ENCODE measurements around the gene THAP12.
"Not testable (repeated sequence)": the region's sequence is repeated elsewhere in the genome, so short reads cannot be mapped to it uniquely, and the experiment has no call there.

THAP12 gene

DNA sequence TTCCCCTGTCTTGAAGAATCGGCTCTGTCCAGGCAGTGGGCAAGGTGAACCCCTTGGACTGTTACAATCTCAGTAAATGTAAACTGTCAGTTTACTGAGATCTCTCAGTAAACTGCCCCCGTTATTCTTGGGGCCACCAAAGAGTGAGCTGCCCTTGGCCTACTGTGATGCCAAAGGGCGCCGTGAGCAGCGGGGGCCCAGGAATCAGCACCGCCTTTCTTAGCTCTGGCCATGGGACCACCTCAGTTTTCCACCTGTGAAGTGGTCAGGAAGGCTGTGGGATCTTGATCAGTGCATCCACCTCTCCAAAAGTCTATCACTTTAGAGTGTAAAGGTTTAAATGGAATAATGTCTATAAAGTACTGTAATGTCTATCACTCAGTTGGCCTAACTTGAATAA, 57.1 kb downstream of the THAP12 start:
- no peak for DNase-seq

DNA sequence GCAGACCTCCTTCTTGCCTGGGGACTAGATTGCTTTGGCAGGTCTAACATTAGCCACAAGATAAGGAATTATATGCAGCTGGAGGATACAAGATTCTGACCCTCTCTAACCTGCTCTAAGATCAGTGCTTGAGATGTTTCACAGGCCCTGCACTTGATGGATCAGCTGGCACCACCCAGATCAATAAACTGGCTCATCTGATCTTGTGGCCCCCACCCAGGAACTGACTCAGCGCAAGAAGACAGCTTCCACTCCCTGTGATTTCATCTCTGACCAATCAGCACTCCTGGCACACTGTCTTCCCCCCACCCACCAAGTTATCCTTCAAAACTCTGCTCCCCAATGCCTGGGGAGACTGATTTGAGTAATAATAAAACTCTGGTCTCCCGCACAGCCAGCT, 57.6 kb downstream of the THAP12 start:
- DNase-seq = not testable (repeated sequence)

DNA sequence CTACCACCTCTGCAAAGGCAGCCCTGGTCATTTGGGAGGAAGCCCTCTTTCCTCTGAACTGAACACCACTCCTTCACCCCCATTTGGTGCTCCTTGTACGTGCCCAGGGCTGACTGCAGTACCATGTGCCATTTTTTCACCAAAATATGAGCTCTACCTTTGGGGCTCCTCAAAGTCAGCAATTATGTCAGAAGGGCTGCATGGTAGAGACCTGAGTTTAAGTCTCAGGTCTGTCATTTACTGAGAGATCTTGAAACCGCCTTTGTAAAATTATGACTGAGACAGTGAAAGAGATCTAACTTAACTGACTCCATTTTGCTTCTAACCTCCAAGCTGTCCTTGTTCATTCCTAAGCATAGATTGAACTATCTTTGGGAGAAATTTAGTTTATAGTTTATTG, 58.0 kb downstream of the THAP12 start:
- no peak for DNase-seq

DNA sequence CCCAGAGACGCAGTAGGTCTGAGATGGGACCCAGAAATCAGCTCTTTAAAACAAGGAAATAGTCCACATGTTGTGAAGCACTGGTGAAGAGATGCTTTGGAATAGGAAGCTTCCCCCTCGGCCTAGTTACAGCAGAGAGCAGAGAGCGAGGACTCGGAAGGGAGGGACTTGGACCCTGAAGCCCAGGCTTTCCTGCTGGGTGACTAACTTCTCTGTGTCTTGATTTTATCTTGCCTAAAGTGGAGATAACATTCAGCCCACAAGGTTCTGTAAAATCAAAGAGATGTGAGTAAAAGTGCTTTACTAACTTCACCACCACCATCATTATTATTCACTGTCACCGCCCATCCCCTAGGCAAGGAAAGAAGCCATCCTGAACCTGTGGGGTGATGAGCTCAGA, 58.4 kb downstream of the THAP12 start:
- DNase-seq = no peak

DNA sequence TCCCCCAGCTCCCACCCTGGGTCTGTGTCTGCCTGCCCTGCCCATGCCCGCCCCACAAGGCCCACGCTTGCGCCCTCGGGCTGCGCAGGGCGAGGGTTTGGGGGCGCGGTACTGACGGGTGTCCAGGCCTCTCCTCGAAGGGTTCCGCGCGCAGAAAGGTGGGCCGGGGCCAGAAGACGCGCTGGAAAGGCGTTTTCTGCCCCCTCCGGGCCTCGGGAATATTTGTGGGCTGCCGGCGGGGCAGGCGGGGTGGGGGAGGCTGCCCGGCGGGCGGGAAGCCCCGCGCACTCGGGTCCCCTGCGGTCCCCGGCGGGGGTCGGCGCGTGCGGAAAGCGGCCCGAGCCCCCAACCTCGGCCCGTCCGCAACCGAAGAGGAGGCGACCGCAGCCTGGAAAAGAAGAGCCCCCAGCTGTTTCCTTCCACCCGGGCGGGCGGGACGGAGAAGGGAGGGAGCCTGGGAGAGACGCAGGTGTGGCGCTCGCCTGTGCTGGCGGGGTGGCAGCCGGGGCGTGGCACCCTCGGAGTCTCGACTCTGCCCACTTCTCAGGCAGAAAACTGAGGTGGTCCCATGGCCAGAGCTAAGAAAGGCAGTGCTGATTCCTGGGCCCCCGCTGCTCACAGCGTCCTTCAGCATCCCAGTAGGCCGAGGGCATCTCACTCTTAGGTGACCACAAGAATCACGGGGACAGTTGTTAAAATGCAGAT, 59.0 kb downstream of the THAP12 start:
- no peak for DNase-seq

DNA sequence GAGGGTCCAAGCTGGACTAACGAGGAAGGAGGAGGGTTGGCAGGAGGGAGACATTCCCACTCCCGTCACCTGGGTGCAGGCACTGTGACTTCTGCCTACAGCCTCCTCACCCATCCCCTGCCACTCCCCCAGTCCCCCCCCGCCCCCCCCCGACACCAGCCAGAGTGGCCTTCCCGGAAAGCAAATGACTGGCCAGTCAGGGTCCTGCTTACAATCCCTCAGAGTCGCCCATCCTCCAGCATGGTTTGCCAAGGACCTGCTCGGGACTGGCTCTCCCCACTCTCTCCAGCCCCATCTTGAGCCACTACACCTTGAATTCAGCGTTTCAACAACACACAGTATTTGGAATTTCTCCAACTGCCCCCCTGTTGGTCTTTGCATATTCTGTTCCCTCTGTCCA, 59.6 kb downstream of the THAP12 start:
- no peak for DNase-seq

DNA sequence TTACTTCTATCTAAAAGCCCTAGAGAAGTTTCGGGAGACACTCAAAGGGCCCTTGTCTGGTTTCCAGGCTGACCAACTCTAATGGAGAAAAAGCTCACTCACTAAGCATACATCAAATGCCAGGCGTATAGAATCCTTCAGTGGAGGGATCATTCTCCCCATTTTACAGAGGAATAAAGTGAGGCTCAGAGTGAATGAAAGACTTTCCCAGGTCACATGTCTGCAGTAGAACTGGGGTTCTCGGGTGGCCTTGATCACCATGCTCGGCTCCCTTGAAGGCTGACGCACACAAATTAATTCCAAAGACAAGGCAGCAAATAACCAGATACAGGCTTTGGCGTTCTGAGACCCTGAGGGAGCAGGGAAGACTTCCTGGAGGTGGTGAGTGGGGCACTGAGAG, 60.0 kb downstream of the THAP12 start:
- DNase-seq = no peak

DNA sequence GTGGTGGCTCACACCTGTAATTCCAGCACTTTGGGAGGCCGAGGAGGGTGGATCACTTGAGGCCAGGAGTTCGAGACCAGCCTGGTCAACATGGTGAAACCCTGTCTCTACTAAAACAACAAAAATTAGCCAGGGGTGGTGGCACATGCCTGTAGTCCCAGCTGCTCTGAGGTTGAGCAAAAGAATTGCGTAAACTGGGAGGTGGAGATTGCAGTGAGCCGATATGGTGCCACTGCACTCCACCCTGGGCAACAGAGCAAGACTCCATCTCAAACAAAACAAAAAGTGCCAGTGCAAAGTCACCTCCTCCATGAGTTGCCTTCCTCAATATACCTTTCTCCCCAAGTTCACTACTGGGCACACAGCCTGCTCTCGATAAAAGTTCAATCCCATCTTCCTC, 61.1 kb downstream of the THAP12 start:
- not testable (repeated sequence) for DNase-seq

DNA sequence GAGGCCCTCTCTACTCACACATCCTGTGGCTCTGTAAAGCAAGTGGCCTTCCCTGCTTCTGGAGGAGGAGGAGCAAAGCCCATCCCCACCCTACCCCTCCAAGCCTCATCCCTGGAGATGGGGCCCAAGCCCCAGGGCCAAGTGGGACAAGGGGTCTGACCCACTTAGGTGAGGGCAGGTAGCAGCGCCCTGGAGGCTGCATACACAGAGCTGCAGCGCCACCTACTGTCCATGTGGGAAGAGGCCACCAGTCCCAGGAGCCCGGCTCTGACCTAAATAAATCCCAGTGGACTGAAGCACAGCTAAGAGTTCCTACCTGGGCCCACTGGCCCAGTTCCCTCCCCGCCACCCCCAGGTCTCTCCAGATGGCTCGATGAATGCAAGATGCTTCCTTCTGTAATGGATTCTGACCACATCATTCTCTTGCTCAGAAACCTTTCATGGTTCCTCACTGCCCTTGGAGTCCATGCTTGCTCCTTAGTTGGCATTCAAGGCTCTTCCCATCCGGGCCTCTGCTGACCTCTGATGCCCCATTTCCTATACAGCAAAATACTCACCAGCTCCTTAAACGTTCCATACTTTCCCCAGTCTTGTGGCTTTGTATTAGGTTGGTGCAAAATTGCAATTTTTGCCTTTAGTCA, 62.1 kb downstream of the THAP12 start:
- peak; percentile 84 to 88 for DNase-seq

DNA sequence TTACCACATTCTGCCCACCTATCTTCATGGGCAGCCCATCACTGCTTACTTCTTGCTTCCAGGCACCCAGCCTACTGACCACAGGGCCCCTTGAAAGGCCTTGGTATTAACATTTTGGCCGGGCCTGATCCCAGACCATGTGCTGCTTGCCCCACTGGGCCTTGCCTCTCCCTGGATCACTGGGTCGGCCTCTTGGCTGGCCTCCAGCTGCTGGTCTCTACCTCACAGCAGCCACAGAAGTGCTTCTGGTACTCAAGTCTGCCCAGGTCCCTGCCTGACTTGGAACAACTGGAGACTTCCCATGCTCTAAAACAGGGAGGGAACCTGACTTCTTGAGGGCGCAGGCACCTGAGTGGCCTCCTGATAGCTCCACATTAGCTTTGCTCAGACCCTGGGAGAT, 63.6 kb downstream of the THAP12 start:
- DNase-seq = no peak

DNA sequence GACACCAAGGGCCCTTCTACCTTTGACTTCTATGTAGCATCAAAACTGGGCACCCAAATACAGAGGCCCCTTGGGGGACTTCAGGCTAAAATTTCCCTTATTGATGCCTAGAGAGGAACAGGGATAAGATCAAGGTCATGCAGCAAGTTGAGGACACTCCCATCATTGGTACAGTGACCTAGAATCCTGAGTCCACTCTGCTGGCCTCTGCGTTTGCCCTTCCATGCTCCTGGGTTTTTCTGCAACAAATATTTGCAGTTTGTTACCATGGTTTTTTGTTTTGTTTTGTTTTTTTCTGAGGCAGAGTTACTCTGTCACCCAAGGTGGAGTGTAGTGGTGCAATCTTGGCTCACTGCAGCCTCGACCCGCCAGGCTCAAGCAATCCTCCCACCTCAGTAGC, 64.2 kb downstream of the THAP12 start:
- no peak for DNase-seq

DNA sequence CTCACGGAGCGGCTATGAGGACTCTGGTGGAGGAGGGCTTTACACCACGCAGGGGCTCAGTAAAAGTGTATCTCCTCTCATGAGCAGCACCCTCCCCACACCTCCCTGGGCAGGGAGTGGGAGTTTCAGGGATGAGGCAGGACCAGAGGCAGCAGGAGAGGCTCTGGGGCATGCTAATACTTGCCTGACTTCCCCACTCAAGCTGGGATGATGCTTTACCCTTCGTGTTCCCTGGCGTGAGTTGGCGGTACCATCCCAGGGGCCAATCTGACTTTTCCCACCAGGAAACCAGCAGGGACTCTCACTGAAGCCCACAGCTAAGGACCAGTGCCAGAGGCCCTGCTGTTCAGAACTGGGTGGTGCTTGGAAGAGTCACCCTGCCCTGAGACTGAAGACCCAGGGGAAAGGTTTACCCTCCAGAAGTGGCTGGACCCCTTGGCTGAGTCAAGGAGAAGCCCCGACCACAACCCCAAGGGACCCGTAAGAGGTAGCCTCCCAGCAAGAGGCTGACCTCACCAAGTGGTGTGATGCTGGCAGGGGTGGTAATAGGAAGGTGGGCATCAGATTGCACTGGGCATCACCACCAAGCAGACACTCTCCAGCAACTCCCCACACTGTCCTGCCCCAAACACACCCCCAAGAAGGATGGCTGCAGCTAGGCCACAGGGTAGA, 65.6 kb downstream of the THAP12 start:
- DNase-seq = no peak

DNA sequence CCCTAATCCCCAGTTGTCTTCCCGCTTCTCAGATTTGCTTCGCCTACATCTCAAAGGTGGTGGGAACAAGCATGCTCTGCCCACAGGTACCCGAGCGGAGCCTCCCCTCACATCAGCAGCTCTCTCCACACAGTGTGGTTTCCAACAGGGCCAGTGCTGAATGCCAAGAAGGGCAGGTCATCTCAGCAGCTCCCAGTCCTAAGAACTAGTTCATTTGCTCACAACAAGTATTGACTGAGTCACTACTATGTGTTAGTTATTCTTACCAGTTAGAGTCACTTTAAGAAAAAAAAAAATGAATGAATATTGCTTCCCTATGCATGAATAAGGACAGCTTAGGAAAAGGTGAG, 66.2 kb downstream of the THAP12 start:
- DNase-seq = no peak

DNA sequence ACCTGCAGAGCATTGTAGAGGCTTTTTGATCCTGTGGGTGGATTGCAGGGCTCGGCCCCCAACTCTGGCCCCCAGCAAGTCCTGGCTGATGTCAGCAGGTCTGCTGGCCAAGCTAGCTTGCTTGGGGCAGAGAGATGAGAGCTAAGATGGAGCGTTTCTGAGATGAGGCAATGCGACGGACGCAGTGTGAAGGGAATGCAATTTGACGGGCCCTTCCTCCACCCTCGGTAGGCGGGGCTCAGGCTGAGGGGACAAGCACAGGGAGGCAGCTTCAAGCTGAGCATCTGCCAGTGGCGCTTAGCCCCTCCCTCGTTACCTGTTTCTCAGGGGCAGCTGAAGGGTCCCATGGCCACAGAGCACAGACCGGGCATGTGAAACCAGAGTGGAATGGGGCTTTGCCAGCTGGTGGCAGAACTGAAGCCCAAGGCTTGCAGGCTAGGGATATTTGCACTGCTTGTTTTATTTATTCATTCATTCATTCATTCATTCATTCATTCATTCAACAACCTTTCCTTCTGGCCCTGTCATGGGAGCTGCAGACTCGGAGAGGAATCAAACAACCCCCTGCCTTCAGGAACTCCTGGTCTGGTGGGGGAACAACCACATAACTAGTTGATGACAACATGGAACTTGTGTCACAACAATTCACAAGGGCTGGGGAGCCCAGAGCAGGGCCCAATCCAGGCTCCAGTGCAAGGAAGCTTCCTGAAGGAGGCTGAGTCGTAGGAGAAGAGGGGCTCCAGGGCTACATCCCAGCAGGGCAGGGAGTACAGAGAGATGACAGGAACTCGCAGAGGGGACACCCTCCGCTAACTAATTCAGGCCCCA, 66.8 kb downstream of the THAP12 start:
- no peak for DNase-seq

DNA sequence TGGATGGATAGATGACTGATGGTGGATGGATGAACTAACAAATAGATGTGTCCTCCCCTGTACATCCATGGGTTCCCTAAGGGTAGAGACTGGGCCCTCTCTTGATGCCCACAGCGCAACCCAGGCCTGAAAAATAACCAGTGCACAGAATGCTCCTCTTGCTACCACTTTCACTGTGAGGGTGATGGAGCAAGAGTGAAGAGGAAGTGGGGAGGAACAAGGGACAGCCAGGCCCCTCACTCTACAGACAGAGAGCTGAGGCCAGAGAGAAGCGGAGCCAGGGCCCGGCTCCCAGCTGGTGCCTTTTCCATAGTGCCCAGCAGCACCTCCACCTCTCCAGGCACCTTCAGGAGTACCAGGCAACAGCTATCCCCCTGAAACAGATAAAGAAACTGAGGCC, 67.7 kb downstream of the THAP12 start:
- DNase-seq = no peak

DNA sequence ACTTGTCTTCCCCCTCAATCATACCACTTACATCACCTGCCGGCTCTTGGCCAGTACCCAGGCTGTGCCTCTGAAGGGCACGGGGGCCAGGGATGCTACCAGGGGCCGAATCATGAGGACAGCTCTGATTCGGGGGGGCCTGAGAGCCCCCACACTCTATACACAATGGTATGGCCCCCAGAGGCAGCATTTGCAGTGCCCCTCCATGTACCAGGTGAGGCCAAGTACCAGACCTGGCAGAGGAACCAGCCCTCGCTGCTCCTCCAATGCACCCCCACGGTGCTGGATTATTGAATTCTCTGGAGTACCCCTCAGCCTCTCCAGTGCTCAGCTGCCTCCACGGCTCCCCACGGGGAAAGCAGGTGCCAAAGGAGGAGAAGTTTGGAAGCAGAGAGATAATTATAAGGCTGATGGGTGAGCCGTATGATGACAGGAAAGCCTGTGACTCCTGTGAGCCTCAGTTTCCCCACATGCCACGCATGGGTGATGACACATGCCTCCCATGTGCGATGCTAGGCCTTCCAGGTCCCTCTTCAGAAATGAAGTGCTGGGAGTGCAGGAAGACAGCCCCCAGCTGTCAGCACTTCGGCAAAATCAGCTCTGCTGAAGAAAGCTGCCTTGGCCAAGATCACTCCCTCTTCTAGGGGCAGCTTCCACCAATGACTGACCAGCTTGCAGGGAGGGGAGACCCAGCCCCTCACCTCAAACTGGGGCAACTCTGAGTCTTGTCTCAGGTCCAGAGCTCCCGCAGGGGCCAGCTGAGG, 69.9 kb downstream of the THAP12 start:
- DNase-seq = no peak

DNA sequence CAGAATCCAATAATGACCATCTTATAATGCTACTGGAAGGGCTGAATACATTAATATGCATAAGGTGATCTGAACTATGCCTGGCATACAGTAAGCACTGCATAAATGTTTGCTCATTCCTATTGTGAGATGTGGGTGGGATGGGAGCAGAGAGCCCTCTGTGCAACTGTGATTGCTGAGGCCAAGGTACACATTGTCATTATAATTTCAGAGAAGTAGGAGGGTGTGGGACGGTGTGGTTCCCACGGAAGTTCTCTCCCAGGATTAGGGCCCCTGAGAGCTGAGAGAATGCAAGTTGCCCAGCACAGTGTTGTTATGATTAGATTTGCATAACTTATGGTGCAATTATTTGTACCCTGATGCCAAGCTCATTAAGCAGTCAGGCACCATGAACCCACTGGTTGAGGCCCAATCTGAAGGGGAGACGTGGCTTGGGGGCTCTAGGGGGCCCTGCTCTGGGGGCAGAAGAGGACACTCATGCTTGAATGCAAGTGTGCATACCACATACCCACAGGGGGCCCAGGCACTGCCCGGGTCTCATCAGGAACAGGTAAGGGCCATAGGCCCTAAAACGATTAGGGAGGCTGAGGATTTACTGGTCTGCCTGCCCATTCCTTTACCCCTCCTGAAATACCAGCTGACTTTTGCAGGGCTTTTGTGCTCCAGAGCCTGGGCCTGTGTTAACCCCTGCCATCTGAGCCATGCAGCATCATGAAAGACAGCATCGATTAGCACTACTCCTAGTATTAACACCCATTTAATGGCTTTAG, 72.8 kb downstream of the THAP12 start:
- no peak for DNase-seq

DNA sequence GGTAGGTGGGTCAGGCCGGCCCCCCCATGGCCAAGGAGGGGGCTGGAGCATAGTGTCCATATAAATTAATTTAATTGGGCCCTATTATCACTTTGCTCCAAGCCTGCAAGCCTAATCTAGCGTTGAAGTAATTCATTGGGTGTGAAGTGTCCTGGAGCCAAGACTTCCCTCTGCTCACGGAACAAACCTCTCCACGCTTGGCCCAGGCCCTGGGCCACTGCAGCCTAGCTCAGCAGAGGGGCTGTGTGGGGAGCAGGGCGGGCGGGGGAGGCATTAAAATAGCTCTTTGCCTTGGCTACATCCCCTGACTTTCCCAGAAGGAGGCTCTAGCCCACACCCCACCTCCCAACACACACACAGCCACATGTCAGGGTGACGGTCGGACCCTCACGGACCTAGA, 73.5 kb downstream of the THAP12 start:
- DNase-seq = no peak

DNA sequence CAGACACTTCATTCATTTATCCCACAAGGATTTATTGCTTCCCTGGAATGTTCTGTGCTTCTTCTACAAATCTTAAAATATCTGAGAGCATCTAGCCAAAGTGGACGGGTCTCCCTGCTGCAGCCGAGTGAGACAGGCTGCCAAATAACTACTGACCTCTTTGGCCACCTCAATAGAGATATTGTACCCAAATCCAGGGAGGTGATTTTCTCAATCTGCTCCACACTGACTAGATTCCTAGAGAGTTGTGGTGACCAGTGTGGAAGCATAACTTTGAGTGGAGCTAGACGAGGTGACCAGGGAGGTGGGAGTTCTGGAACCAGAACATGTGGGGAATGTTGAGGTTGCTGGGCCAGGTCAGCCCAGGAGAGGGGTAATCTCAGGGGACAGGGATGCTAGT, 77.5 kb downstream of the THAP12 start:
- no peak for DNase-seq

DNA sequence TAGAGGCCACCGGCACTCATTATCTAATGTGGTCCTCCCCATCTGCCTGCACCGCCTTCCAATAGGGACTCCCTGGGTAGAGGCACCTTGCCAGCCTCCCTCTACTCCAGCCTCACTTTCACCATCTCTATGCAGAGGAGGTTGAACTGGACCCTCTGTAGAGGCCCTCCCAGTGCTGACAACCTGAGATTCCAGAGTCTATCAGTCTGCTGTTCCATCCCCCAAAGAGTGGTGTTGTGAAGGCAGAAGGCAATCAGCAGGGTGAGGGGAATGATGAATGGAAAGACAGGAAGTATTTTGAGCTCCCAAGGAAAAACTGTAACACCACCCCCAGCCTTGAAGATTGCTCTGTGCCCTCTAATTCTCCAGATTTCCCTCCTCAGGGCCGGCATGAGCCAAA, 77.9 kb downstream of the THAP12 start:
- no peak for DNase-seq

All from activated CD4-positive, alpha-beta T cell treated with anti-CD3 and anti-CD28 coated beads for 4 hours (primary cell).